ENCODE data around the gene SPRYD7.
A peak's percentile ranks its signal among the peaks of the same experiment; 100 is the strongest.

Gene SPRYD7, protein sequence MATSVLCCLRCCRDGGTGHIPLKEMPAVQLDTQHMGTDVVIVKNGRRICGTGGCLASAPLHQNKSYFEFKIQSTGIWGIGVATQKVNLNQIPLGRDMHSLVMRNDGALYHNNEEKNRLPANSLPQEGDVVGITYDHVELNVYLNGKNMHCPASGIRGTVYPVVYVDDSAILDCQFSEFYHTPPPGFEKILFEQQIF

DNA sequence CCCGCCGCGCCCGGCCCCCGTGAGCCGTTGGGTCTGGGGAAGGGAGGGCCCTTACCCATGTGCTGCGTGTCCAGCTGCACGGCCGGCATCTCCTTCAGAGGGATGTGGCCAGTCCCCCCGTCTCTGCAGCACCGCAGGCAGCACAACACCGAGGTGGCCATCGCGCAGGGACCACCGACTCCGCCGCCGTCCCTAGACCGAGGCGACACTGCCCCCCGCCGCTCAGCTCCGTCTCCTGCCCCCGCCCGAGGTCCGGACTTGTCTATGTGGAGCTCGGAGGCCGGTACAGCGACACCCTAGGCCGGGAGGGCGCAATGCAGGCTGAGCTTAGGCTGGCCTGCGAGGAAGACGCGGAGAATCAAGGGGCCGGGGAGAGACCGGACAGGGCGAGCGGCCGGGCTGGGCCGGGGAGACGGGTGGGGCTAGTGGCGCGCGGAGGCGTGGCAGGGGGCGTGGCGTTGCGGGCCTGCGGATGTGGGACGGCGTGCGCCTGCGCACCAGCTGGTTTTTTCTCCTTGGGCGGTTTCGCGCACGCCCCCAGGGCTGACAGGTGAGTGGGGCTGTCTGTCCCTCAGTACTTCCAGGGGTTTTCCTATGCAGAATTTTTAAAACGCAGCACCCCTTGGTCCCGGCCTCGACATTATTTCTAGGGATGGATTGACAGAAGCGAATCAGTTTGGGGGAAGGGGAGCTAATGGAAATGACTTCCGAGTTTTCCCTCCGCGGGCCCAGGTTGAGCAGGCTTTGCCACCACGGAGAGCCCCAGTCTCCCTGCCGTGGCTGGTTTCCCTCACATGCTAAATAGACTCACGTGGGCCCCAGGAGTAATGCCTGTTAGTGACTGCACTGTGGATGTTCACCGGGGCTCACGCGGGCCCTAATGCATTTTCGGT is at the start of gene SPRYD7:
TSS of gene SPRYD7 (minus strand) at position 266 of the 893 bp plus-strand sequence. CDS start at position 161, 105 bp downstream.
- peak within 1 kb of the TSS; percentile 85 for H3K27ac Mint-ChIP-seq
- peak within 1 kb of the TSS; percentile 97 for H3K4me3 Mint-ChIP-seq
- TF ChIP-seq, protein P1, sequence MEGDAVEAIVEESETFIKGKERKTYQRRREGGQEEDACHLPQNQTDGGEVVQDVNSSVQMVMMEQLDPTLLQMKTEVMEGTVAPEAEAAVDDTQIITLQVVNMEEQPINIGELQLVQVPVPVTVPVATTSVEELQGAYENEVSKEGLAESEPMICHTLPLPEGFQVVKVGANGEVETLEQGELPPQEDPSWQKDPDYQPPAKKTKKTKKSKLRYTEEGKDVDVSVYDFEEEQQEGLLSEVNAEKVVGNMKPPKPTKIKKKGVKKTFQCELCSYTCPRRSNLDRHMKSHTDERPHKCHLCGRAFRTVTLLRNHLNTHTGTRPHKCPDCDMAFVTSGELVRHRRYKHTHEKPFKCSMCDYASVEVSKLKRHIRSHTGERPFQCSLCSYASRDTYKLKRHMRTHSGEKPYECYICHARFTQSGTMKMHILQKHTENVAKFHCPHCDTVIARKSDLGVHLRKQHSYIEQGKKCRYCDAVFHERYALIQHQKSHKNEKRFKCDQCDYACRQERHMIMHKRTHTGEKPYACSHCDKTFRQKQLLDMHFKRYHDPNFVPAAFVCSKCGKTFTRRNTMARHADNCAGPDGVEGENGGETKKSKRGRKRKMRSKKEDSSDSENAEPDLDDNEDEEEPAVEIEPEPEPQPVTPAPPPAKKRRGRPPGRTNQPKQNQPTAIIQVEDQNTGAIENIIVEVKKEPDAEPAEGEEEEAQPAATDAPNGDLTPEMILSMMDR (IDR thresholded peaks at IDR 0.05): peak; percentile 92
- H3K36me3 Mint-ChIP-seq (ENCODE audit: low read depth): peaks cover 4% of the 10 kb centered on the region
- peak; percentile 99 for DNase-seq
- peaks cover 22% of the 10 kb centered on the region for H3K4me1 Mint-ChIP-seq
- H3K9me3 Mint-ChIP-seq: no peaks in the 10 kb centered on the region
- peaks cover 36% of the 10 kb centered on the region for H3K27me3 Mint-ChIP-seq (ENCODE audit: low read depth, poor library complexity)

DNA sequence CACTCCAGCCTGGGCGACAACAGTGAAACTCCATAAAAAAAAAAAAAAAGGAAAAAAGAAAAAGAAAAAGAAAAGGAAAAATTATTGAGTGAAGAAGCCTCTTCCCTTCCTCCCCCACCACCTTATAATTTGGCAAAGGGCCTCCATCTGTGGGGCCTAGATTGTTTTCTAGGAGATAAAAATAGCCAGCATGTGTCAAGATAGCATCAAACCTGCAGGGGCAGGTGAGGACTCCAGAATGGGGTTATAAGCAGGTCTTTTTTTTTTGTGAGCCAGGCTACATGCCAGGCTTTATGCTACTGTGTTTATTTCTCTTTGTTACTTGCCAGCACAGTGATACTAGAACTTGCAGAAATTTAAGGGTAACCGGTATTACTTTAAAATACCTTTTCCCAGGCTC is 49.0 kb upstream of the SPRYD7 start:
- TF ChIP-seq, protein P1 (IDR thresholded peaks at IDR 0.05): no peak
- H3K27me3 Mint-ChIP-seq (ENCODE audit: low read depth, poor library complexity): no peaks in the 10 kb centered on the region
- no peak for DNase-seq
- H3K4me1 Mint-ChIP-seq: peaks cover 15% of the 10 kb centered on the region
- H3K9me3 Mint-ChIP-seq: no peaks in the 10 kb centered on the region
- no peaks in the 10 kb centered on the region for H3K36me3 Mint-ChIP-seq (ENCODE audit: low read depth)
- H3K27ac Mint-ChIP-seq: no peak overlapping the region
- no peak overlapping the region for H3K4me3 Mint-ChIP-seq

DNA sequence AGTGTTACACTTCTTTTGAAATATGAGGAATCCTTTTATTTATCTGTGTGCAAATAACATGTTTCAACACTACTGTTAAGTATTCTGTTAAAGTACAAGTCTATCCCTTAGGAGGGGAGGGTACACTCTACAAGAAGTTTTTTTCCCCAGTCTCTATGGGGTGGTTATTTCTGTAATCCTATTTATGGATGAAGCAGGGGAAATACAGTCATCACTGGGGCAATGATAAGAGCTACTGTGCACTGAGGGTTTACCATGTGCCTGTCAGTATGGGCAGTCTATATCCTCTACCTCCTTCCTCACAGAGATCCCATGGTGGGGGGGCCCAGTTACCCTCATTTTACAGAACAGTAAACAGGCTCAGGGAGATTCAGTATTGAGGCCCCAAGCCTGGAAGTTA is 44.1 kb upstream of the SPRYD7 start:
- no peak overlapping the region for H3K4me3 Mint-ChIP-seq
- no peak for DNase-seq
- peaks cover 5% of the 10 kb centered on the region for H3K27me3 Mint-ChIP-seq (ENCODE audit: low read depth, poor library complexity)
- no peaks in the 10 kb centered on the region for H3K36me3 Mint-ChIP-seq (ENCODE audit: low read depth)
- no peak overlapping the region for H3K27ac Mint-ChIP-seq
- TF ChIP-seq, protein P1 (IDR thresholded peaks at IDR 0.05): no peak
- no peaks in the 10 kb centered on the region for H3K9me3 Mint-ChIP-seq
- H3K4me1 Mint-ChIP-seq: peaks cover 8% of the 10 kb centered on the region

DNA sequence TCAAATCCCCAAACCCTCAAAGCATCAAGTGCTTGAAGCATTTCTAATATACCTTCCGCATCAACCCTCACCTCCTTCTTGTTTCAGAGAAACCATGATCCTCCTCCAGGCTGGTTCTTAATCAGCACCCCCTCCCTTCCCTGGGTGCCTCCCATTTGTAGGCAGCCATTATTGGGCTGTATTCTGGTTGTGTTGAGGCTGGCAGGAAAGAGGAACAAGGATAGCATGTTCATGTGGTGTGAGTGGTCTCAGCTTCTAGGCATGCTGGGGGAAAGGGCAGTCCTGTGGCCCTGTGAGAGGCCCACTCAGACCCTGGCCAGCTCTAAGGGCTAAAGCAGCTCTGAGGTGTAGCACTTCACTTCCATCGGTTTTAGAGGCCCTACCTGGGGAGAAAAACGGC is 41.9 kb upstream of the SPRYD7 start:
- H3K27ac Mint-ChIP-seq: no peak overlapping the region
- H3K4me1 Mint-ChIP-seq: peaks cover 8% of the 10 kb centered on the region

DNA sequence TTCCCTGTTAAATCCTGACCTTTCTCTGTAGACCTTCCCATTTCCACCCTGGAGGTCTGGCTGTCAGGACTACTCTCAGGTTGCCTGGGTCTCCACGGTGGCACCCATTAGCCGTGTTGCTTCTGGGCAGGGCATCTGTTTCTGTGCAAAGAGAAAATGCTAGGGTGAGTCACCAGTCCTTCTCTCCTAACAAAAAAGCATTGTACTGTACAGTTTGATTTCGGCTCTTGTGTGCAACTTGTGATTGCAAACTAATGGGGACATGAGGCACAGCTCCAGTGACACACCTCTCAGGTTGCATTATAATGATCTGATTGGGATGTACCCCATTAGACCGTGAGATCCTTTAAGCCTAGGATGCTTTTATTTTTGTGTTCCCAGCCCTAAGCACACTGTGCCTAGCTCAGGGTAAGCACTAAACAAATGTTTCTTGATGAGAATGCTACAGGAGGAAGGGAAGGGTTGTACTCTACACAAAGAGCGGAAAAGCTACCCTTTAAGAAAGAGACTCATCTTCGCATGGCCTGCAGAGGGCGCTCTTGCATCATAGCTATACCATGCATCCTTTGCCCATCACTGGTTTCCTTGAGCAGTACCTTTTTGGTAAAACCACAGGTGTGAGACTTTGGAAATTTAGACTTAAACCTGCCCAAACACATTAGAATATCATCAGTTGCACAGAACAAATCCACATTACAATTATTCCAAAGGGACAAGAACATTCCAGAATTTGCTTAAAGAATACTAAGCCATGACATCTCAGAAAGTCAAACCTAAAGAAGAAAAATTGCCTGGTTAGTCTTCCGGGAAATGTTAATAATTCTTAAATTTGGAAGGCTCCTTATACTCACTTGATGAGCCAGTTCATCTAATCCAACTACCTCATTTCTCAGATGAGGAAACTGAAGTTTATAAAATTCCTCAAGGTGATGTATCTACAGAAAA is 40.4 kb upstream of the SPRYD7 start:
- H3K27me3 Mint-ChIP-seq (ENCODE audit: low read depth, poor library complexity): peaks cover 10% of the 10 kb centered on the region
- H3K9me3 Mint-ChIP-seq: no peaks in the 10 kb centered on the region
- H3K36me3 Mint-ChIP-seq (ENCODE audit: low read depth): no peaks in the 10 kb centered on the region
- no peak overlapping the region for H3K4me3 Mint-ChIP-seq
- H3K4me1 Mint-ChIP-seq: peaks cover 8% of the 10 kb centered on the region
- TF ChIP-seq, protein P1 (IDR thresholded peaks at IDR 0.05): peak; percentile 93
- peak; percentile 77 for DNase-seq
- no peak overlapping the region for H3K27ac Mint-ChIP-seq

More for the DNA sequence above, 41.9 kb upstream of the SPRYD7 start:
- DNase-seq: no peak
- peaks cover 10% of the 10 kb centered on the region for H3K27me3 Mint-ChIP-seq (ENCODE audit: low read depth, poor library complexity)
- H3K36me3 Mint-ChIP-seq (ENCODE audit: low read depth): no peaks in the 10 kb centered on the region
- no peak overlapping the region for H3K4me3 Mint-ChIP-seq
- TF ChIP-seq, protein P1 (IDR thresholded peaks at IDR 0.05): no peak
- H3K9me3 Mint-ChIP-seq: no peaks in the 10 kb centered on the region

Data from nephron progenitor cell (in vitro differentiated cells).